ENCODE results near the gene GAB2.

DNA sequence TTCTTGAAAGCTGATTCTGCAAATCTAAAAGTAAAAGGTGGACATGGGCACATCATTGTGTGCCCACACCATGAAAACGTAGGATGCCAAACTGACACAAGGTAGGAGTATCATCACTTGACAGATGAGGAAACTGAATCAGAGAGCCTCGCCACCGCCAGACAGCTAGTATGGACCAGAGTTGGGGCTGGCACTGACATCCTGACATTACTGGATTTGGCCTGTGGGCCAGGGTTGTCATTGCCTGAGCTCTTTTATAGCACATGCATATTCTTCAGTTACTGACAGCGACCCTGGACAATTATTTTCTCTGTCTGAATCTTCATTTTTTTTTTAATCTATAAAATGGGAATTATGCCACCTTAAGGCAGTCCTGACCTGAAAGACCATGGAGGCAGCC lies 212.4 kb downstream of the GAB2 start:
- TF ChIP-seq, protein P1, sequence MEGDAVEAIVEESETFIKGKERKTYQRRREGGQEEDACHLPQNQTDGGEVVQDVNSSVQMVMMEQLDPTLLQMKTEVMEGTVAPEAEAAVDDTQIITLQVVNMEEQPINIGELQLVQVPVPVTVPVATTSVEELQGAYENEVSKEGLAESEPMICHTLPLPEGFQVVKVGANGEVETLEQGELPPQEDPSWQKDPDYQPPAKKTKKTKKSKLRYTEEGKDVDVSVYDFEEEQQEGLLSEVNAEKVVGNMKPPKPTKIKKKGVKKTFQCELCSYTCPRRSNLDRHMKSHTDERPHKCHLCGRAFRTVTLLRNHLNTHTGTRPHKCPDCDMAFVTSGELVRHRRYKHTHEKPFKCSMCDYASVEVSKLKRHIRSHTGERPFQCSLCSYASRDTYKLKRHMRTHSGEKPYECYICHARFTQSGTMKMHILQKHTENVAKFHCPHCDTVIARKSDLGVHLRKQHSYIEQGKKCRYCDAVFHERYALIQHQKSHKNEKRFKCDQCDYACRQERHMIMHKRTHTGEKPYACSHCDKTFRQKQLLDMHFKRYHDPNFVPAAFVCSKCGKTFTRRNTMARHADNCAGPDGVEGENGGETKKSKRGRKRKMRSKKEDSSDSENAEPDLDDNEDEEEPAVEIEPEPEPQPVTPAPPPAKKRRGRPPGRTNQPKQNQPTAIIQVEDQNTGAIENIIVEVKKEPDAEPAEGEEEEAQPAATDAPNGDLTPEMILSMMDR (IDR thresholded peaks at IDR 0.05): no peak
- no peak for TF ChIP-seq EZH2 (IDR thresholded peaks at IDR 0.05; ENCODE audit: borderline replicate concordance, insufficient read depth, low read depth, low read length, poor library complexity, severe bottlenecking)
